ENCODE results near the gene SFXN5. TPM values are rescaled to one million over a fixed set of nuclear protein-coding genes. Genes with fewer than 3 reads are reported as not detected.

Gene SFXN5
- total and polyA plus RNA-seq, 2 donors (not counting 1 experiment from before 2014, with no cell fraction given) = 5.8 to 13.9 TPM

- Histone ChIP-seq H3K4me2 (ENCODE audit: extremely low read depth, insufficient read depth, low read length) (no peak overlapping the region), H3K36me3 (ENCODE audit: control insufficient read depth, insufficient read depth, low read length) (no peaks in the 10 kb centered on the region), H3K9ac (ENCODE audit: insufficient read depth, low read length) (no peak overlapping the region), H3K27me3 (ENCODE audit: control insufficient read depth, insufficient read depth, low read length) (no peaks in the 10 kb centered on the region), H3K4me3 (replicated peaks in 1 of 4; ENCODE audit: control extremely low read depth in 1 of 4, insufficient read depth in 1 of 4, low read depth in 3 of 4, low read length in 4 of 4) (no peak overlapping the region), H2AFZ (ENCODE audit: low read length) (no peak overlapping the region), H4K20me1 (ENCODE audit: control insufficient read depth, extremely low read depth, insufficient read depth, low read length) (no peaks in the 10 kb centered on the region), H3K9me3 (ENCODE audit: control insufficient read depth, insufficient read depth, low read depth, low read length) (no peaks in the 10 kb centered on the region), H3K27ac (ENCODE audit: insufficient read depth, low read length) (no peak overlapping the region), H3K79me2 (ENCODE audit: control insufficient read depth, insufficient read depth, low read length) (no peaks in the 10 kb centered on the region), H3K4me1 (ENCODE audit: control insufficient read depth, extremely low read depth, insufficient read depth, low read length) (no peaks in the 10 kb centered on the region)
- DNase-seq (ENCODE audit: low read depth in 2 of 2) = no peak
- TF ChIP-seq EZH2 (IDR thresholded peaks at IDR 0.05; ENCODE audit: low read length, missing control alignments) = no peak
- TF ChIP-seq, protein P1, sequence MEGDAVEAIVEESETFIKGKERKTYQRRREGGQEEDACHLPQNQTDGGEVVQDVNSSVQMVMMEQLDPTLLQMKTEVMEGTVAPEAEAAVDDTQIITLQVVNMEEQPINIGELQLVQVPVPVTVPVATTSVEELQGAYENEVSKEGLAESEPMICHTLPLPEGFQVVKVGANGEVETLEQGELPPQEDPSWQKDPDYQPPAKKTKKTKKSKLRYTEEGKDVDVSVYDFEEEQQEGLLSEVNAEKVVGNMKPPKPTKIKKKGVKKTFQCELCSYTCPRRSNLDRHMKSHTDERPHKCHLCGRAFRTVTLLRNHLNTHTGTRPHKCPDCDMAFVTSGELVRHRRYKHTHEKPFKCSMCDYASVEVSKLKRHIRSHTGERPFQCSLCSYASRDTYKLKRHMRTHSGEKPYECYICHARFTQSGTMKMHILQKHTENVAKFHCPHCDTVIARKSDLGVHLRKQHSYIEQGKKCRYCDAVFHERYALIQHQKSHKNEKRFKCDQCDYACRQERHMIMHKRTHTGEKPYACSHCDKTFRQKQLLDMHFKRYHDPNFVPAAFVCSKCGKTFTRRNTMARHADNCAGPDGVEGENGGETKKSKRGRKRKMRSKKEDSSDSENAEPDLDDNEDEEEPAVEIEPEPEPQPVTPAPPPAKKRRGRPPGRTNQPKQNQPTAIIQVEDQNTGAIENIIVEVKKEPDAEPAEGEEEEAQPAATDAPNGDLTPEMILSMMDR (conservative IDR thresholded peaks at IDR 0.05 in 1 of 2, IDR thresholded peaks at IDR 0.05 in 1 of 2; ENCODE audit: low read depth in 1 of 2, low read length in 2 of 2) = no peak
These were observed 82.7 kb downstream of the SFXN5 start for GRCh38 chr2:72988726-72989273.

DNA sequence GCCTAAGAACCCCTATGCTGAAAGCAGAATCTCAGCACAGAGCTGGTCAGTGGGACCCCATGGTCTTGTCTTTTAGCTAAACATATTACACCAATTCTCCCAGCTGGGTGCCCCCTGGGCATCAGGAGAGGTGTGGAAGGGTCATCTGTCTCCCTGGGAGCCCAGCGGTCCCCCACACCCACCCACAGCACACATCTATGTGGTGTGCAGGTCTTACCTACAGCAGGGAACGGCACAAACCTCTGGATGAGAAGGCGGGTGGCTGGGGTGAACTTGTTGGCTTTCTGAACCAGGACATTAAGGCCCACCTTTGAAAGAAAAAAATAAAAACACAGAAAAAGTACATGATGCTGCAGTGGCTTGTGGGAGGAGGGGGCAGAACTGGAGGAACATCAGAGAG lies 83.5 kb downstream of the SFXN5 start:
- no peaks in the 10 kb centered on the region for H3K79me2 ChIP-seq (ENCODE audit: control insufficient read depth, insufficient read depth, low read length)
- H3K4me2 ChIP-seq (ENCODE audit: extremely low read depth, insufficient read depth, low read length) = no peak overlapping the region
- no peak for TF ChIP-seq EZH2 (IDR thresholded peaks at IDR 0.05; ENCODE audit: low read length, missing control alignments)
- TF ChIP-seq, protein P1 (conservative IDR thresholded peaks at IDR 0.05 in 1 of 2, IDR thresholded peaks at IDR 0.05 in 1 of 2; ENCODE audit: low read depth in 1 of 2, low read length in 2 of 2) = no peak
- H3K27me3 ChIP-seq (ENCODE audit: control insufficient read depth, insufficient read depth, low read length) = no peaks in the 10 kb centered on the region
- DNase-seq (ENCODE audit: low read depth in 2 of 2) = no peak
- H3K4me1 ChIP-seq (ENCODE audit: control insufficient read depth, extremely low read depth, insufficient read depth, low read length) = no peaks in the 10 kb centered on the region
- H4K20me1 ChIP-seq (ENCODE audit: control insufficient read depth, extremely low read depth, insufficient read depth, low read length) = no peaks in the 10 kb centered on the region
- no peak overlapping the region for H2AFZ ChIP-seq (ENCODE audit: low read length)
- H3K27ac ChIP-seq (ENCODE audit: insufficient read depth, low read length) = no peak overlapping the region
- no peaks in the 10 kb centered on the region for H3K36me3 ChIP-seq (ENCODE audit: control insufficient read depth, insufficient read depth, low read length)
- H3K4me3 ChIP-seq (replicated peaks in 1 of 4; ENCODE audit: control extremely low read depth in 1 of 4, insufficient read depth in 1 of 4, low read depth in 3 of 4, low read length in 4 of 4) = no peak overlapping the region
- H3K9me3 ChIP-seq (ENCODE audit: control insufficient read depth, insufficient read depth, low read depth, low read length) = no peaks in the 10 kb centered on the region
- H3K9ac ChIP-seq (ENCODE audit: insufficient read depth, low read length) = no peak overlapping the region

GRCh38 chr2:72985891-72986683 lies 85.4 kb downstream of the SFXN5 start:
- DNase-seq (ENCODE audit: low read depth in 2 of 2) = no peak
- no peak overlapping the region for H3K27ac ChIP-seq (ENCODE audit: insufficient read depth, low read length)
- no peak overlapping the region for H3K9ac ChIP-seq (ENCODE audit: insufficient read depth, low read length)
- no peak overlapping the region for H3K4me2 ChIP-seq (ENCODE audit: extremely low read depth, insufficient read depth, low read length)
- no peaks in the 10 kb centered on the region for H3K4me1 ChIP-seq (ENCODE audit: control insufficient read depth, extremely low read depth, insufficient read depth, low read length)
- no peaks in the 10 kb centered on the region for H4K20me1 ChIP-seq (ENCODE audit: control insufficient read depth, extremely low read depth, insufficient read depth, low read length)
- H3K36me3 ChIP-seq (ENCODE audit: control insufficient read depth, insufficient read depth, low read length) = no peaks in the 10 kb centered on the region
- H3K79me2 ChIP-seq (ENCODE audit: control insufficient read depth, insufficient read depth, low read length) = no peaks in the 10 kb centered on the region
- no peak overlapping the region for H2AFZ ChIP-seq (ENCODE audit: low read length)
- TF ChIP-seq EZH2 (IDR thresholded peaks at IDR 0.05; ENCODE audit: low read length, missing control alignments) = no peak
- TF ChIP-seq, protein P1 (conservative IDR thresholded peaks at IDR 0.05 in 1 of 2, IDR thresholded peaks at IDR 0.05 in 1 of 2; ENCODE audit: low read depth in 1 of 2, low read length in 2 of 2) = no peak
- H3K4me3 ChIP-seq (replicated peaks in 1 of 4; ENCODE audit: control extremely low read depth in 1 of 4, insufficient read depth in 1 of 4, low read depth in 3 of 4, low read length in 4 of 4) = no peak overlapping the region
- H3K27me3 ChIP-seq (ENCODE audit: control insufficient read depth, insufficient read depth, low read length) = no peaks in the 10 kb centered on the region
- no peaks in the 10 kb centered on the region for H3K9me3 ChIP-seq (ENCODE audit: control insufficient read depth, insufficient read depth, low read depth, low read length)

Data from fibroblast of lung (primary cell).